Hepatocyte (in vitro differentiated cells): ENCODE measurements around the gene FAM83D.

Experiments used
- EZH2 ChIP-seq: fragments of 200-600 bp; sonication (generic); IDR thresholded peaks from 2 replicates; pipeline ENCODE4 v1.6.1; 2016; ENCODE audit warnings: antibody characterized with exemption, mild to moderate bottlenecking, borderline replicate concordance
- EZH2phosphoT487 ChIP-seq: fragments of 200-600 bp; sonication (generic); IDR thresholded peaks from one replicate; pipeline ENCODE4 v1.6.1; 2018; ENCODE audit warnings: antibody characterized with exemption, mild to moderate bottlenecking, low read depth, moderate library complexity; ENCODE audit not compliant: unreplicated experiment, severe bottlenecking
- TF ChIP-seq, protein P1 (sequence below): fragments of 200-600 bp; sonication (generic); IDR thresholded peaks from 2 replicates; pipeline ENCODE4 v1.5.1; 2016; ENCODE audit warnings: antibody characterized with exemption, mild to moderate bottlenecking; ENCODE audit not compliant: poor library complexity

DNA sequence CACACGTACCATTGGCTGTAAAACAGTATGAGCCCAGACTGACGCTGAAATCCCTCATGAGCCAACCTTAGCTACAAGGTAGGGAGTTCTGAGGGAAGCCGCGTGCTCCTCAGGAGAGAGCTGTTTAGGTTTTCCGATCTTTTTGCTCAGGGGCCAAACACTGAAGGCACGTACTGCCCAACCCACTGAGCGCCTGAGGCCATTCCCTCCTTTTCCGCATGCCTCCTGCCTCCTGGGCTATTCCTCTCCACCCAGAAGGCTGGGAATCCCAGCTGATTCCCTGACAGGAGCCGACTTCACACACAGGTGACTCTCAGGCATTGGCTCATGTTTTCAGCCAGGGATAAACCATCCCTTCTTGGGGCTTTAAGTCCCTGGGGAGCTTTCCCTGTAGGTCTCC, 5.4 kb upstream of the FAM83D start:
- TF ChIP-seq, protein P1, sequence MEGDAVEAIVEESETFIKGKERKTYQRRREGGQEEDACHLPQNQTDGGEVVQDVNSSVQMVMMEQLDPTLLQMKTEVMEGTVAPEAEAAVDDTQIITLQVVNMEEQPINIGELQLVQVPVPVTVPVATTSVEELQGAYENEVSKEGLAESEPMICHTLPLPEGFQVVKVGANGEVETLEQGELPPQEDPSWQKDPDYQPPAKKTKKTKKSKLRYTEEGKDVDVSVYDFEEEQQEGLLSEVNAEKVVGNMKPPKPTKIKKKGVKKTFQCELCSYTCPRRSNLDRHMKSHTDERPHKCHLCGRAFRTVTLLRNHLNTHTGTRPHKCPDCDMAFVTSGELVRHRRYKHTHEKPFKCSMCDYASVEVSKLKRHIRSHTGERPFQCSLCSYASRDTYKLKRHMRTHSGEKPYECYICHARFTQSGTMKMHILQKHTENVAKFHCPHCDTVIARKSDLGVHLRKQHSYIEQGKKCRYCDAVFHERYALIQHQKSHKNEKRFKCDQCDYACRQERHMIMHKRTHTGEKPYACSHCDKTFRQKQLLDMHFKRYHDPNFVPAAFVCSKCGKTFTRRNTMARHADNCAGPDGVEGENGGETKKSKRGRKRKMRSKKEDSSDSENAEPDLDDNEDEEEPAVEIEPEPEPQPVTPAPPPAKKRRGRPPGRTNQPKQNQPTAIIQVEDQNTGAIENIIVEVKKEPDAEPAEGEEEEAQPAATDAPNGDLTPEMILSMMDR: no peak
- TF ChIP-seq EZH2phosphoT487 (no peak), EZH2 (no peak)
